ENCODE measurements around the gene GNG12. TPM values are rescaled to one million over a fixed set of nuclear protein-coding genes. Genes with fewer than 3 reads are reported as not detected.

GNG12 gene
- total RNA-seq, 1 donor from 2014 or later: 40.5 TPM

DNA sequence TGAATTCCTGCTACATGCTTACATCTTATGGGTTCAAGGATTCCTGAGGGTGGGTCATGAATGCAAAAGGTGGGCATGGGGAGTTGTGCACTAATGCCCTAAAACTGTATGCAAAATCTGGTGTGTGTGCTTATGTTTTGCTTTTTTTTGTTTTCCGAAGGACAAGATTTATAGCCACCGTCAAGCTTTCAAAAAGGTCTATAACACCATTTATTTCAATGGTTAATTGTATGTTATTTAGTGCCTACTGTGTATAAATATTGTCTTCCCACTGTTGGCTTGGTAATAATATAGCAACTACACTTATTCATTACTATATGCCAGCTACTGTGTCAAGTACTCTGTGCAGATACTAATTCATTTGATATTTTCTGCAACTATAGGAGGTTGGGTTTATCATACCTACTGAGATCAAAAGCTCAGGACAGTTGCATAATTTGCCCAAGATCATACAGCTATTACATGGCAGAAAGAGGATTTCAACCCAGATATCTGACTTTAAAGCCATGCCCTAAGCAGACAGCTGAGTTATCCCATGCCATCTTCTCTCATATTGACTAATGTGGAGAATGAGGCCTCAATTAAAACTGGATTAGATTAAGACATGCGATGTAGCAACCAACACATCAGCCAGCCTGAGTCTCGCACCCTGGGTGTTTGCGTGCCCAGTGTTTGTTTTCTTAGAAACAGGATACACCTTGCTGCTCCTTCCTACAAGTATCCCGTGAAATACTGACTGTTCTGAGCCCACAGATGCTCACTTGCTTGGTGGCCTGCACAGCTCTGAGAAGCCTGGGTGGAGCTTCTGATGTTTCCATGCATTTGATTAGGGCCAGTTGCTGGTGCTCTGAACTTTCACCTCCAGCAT, 113.7 kb downstream of the GNG12 start:
- Mint-ChIP-seq H3K36me3 (no peaks in the 10 kb centered on the region), H3K27ac (no peak overlapping the region), H3K4me1 (peaks cover 15% of the 10 kb centered on the region)

DNA sequence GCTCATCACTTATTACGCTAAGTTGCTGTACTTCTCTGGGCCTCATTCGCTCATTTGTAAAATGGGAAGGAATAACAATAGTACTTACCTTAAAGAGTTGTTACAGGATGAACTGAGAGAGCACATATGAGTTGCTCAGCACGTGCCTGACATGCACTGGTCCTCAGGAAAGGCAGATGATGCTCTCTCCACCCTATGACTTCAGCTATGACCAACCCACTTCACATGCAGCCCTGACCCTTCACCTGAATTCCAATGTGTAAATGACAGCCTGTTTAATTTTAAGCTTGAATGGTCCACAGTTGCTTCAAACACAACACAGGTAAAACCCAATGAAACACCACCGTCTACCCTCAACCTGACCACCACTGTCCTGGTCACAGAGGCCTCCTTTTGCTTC, 115.4 kb downstream of the GNG12 start:
- TF ChIP-seq, protein P1, sequence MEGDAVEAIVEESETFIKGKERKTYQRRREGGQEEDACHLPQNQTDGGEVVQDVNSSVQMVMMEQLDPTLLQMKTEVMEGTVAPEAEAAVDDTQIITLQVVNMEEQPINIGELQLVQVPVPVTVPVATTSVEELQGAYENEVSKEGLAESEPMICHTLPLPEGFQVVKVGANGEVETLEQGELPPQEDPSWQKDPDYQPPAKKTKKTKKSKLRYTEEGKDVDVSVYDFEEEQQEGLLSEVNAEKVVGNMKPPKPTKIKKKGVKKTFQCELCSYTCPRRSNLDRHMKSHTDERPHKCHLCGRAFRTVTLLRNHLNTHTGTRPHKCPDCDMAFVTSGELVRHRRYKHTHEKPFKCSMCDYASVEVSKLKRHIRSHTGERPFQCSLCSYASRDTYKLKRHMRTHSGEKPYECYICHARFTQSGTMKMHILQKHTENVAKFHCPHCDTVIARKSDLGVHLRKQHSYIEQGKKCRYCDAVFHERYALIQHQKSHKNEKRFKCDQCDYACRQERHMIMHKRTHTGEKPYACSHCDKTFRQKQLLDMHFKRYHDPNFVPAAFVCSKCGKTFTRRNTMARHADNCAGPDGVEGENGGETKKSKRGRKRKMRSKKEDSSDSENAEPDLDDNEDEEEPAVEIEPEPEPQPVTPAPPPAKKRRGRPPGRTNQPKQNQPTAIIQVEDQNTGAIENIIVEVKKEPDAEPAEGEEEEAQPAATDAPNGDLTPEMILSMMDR (IDR thresholded peaks at IDR 0.05; ENCODE audit: unreplicated experiment): no peak
- Mint-ChIP-seq H3K36me3 (no peaks in the 10 kb centered on the region), H3K4me3 (no peak overlapping the region), H3K4me1 (peaks cover 31% of the 10 kb centered on the region), H3K27me3 (ENCODE audit: low read depth) (no peaks in the 10 kb centered on the region), H3K9me3 (no peaks in the 10 kb centered on the region), H3K27ac (no peak overlapping the region)
- DNase-seq (ENCODE audit: low spot score in 2 of 2, unreplicated experiment in 2 of 2): no peak

More for the DNA sequence above, 113.7 kb downstream of the GNG12 start:
- no peak for DNase-seq (ENCODE audit: low spot score in 2 of 2, unreplicated experiment in 2 of 2)
- Mint-ChIP-seq H3K4me3 (no peak overlapping the region), H3K27me3 (ENCODE audit: low read depth) (no peaks in the 10 kb centered on the region), H3K9me3 (no peaks in the 10 kb centered on the region)
- TF ChIP-seq, protein P1 (IDR thresholded peaks at IDR 0.05; ENCODE audit: unreplicated experiment): no peak

GRCh38 chr1:67716800-67717199, 116.5 kb downstream of the GNG12 start:
- Mint-ChIP-seq H3K4me1 (peaks cover 33% of the 10 kb centered on the region), H3K27me3 (ENCODE audit: low read depth) (no peaks in the 10 kb centered on the region), H3K27ac (peak overlapping the region; percentile 27), H3K4me3 (no peak overlapping the region), H3K9me3 (no peaks in the 10 kb centered on the region), H3K36me3 (no peaks in the 10 kb centered on the region)
- no peak for DNase-seq (ENCODE audit: low spot score in 2 of 2, unreplicated experiment in 2 of 2)
- TF ChIP-seq, protein P1 (IDR thresholded peaks at IDR 0.05; ENCODE audit: unreplicated experiment): no peak

DNA sequence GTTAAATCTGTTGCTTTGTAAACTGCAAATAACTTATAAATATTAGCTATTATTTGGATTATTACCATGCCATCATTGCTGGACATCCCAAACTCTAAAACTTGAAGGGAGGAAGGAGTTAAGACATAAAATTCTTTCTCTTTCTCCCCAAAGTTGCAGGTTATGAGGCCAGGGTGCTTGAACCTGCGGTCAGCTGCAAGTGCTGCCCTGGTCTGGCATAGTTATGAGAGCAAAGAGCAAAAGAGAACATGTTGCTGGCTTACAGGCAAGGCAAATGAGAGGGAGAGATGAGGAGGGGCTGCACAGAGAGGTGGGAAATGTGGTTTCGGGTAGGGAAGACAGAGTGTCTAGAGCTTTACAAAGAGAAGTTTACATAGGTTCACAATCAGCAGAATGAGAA, 117.4 kb downstream of the GNG12 start:
- H3K27ac Mint-ChIP-seq: peak overlapping the region; percentile 55
- H3K9me3 Mint-ChIP-seq: no peaks in the 10 kb centered on the region
- DNase-seq (ENCODE audit: low spot score in 2 of 2, unreplicated experiment in 2 of 2): no peak
- H3K27me3 Mint-ChIP-seq (ENCODE audit: low read depth): no peaks in the 10 kb centered on the region
- H3K4me1 Mint-ChIP-seq: peaks cover 42% of the 10 kb centered on the region
- no peak overlapping the region for H3K4me3 Mint-ChIP-seq
- TF ChIP-seq, protein P1 (IDR thresholded peaks at IDR 0.05; ENCODE audit: unreplicated experiment): no peak
- H3K36me3 Mint-ChIP-seq: no peaks in the 10 kb centered on the region

GRCh38 chr1:67713057-67713846, 120.0 kb downstream of the GNG12 start:
- Mint-ChIP-seq H3K4me1 (peaks cover 43% of the 10 kb centered on the region), H3K27ac (peak overlapping the region; percentile 54), H3K9me3 (no peaks in the 10 kb centered on the region), H3K27me3 (ENCODE audit: low read depth) (no peaks in the 10 kb centered on the region), H3K36me3 (no peaks in the 10 kb centered on the region), H3K4me3 (no peak overlapping the region)
- TF ChIP-seq, protein P1 (IDR thresholded peaks at IDR 0.05; ENCODE audit: unreplicated experiment): no peak
- no peak for DNase-seq (ENCODE audit: low spot score in 2 of 2, unreplicated experiment in 2 of 2)
